ENCODE results near the gene AP5S1. TPM values are rescaled to one million over a fixed set of nuclear protein-coding genes. Genes with fewer than 3 reads are reported as not detected.
A peak's percentile ranks its signal among the peaks of the same experiment; 100 is the strongest.

The AP5S1 gene
- total and polyA plus RNA-seq, 2 of the 13 experiments (the other 11 are each of a cell fraction or from before 2014, with no cell fraction given) = 7.9 to 23.2 TPM

DNA sequence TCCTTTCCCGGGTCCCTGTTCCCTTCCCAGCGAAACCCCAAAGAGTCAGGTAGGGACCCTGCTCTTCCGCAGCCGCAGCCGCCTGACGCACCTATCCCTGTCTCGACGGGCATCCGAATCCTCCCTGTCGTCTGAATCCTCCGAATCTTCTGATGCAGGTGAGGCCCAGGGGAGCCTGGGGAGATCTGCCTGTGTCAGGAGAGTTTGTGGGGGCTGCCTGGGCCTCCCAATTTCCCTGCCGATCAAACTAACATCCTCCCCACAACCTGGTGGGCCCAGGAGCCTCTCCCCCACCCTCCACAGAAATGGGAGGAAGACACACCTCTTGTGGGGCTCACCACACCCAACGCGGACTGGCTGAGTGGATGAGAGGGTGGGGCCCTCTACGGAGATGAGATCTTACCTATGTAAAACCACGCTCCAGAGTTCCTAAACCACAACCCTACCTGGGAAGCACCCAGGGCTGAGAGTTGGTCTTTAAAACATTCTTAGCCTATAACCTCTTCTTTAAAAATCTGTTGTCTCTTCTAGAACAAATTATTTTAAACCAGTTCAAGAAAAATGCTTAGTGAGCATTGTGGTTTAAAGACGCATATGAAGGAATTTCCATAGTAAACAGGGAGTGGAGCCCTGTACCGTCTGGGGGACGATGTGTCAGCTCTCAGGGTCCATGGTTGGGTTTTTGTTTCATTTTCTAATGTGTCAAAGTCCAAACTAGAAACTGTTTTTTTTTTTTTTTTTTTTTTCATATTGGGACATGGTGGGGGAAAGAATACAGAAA is 22.6 kb upstream of the AP5S1 start (continued):
- TF ChIP-seq, protein P1, sequence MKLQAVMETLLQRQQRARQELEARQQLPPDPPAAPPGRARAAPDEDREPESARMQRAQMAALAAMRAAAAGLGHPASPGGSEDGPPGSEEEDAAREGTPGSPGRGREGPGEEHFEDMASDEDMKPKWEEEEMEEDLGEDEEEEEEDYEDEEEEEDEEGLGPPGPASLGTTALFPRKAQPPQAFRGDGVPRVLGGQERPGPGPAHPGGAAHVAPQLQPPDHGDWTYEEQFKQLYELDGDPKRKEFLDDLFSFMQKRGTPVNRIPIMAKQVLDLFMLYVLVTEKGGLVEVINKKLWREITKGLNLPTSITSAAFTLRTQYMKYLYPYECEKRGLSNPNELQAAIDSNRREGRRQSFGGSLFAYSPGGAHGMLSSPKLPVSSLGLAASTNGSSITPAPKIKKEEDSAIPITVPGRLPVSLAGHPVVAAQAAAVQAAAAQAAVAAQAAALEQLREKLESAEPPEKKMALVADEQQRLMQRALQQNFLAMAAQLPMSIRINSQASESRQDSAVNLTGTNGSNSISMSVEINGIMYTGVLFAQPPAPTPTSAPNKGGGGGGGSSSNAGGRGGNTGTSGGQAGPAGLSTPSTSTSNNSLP (IDR thresholded peaks at IDR 0.05; ENCODE audit: low read depth, low read length) = peak; percentile 71; the same call in 1 of the 2 replicates
- TF ChIP-seq ZNF891 (CRISPR knock-in tag; IDR thresholded peaks at IDR 0.05) = peak; percentile 76
- no peak for TF ChIP-seq ZNF431 (CRISPR knock-in tag; IDR thresholded peaks at IDR 0.05; ENCODE audit: borderline replicate concordance, low read depth)
- peak; percentile 18 for TF ChIP-seq XRCC5 (optimal IDR thresholded peaks at IDR 0.05; ENCODE audit: low read length)
- TF ChIP-seq KAT8 (CRISPR knock-in tag; IDR thresholded peaks at IDR 0.05) = peak; percentile 45; the same call in 1 of the 2 replicates
- TF ChIP-seq, protein P2, sequence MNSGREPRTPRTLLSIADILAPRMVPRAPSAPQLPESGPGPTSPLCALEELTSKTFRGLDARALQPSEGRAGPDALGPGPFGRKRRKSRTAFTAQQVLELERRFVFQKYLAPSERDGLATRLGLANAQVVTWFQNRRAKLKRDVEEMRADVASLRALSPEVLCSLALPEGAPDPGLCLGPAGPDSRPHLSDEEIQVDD (CRISPR knock-in tag; IDR thresholded peaks at IDR 0.05; ENCODE audit: borderline replicate concordance) = 0 out of 2 replicates have a peak, but pooled peaks have one; percentile 45
- TF ChIP-seq ZNF44 (CRISPR knock-in tag; IDR thresholded peaks at IDR 0.05) = no peak
- TF ChIP-seq TBX2 (CRISPR knock-in tag; IDR thresholded peaks at IDR 0.05; ENCODE audit: borderline replicate concordance) = peak; percentile 25; the same call in 1 of the 2 replicates
- TF ChIP-seq, protein P3, sequence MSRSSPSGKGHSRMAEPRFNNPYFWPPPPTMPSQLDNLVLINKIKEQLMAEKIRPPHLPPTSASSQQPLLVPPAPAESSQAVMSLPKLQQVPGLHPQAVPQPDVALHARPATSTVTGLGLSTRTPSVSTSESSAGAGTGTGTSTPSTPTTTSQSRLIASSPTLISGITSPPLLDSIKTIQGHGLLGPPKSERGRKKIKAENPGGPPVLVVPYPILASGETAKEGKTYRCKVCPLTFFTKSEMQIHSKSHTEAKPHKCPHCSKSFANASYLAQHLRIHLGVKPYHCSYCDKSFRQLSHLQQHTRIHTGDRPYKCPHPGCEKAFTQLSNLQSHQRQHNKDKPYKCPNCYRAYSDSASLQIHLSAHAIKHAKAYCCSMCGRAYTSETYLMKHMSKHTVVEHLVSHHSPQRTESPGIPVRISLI (CRISPR knock-in tag; IDR thresholded peaks at IDR 0.05; ENCODE audit: borderline replicate concordance) = peak; percentile 96
- 0 out of 2 replicates have a peak, but pooled peaks have one; percentile 41 for TF ChIP-seq ZNF619 (CRISPR knock-in tag; IDR thresholded peaks at IDR 0.05)
- no peak for TF ChIP-seq ZZZ3 (CRISPR knock-in tag; IDR thresholded peaks at IDR 0.05; ENCODE audit: borderline replicate concordance)
- TF ChIP-seq, protein P4, sequence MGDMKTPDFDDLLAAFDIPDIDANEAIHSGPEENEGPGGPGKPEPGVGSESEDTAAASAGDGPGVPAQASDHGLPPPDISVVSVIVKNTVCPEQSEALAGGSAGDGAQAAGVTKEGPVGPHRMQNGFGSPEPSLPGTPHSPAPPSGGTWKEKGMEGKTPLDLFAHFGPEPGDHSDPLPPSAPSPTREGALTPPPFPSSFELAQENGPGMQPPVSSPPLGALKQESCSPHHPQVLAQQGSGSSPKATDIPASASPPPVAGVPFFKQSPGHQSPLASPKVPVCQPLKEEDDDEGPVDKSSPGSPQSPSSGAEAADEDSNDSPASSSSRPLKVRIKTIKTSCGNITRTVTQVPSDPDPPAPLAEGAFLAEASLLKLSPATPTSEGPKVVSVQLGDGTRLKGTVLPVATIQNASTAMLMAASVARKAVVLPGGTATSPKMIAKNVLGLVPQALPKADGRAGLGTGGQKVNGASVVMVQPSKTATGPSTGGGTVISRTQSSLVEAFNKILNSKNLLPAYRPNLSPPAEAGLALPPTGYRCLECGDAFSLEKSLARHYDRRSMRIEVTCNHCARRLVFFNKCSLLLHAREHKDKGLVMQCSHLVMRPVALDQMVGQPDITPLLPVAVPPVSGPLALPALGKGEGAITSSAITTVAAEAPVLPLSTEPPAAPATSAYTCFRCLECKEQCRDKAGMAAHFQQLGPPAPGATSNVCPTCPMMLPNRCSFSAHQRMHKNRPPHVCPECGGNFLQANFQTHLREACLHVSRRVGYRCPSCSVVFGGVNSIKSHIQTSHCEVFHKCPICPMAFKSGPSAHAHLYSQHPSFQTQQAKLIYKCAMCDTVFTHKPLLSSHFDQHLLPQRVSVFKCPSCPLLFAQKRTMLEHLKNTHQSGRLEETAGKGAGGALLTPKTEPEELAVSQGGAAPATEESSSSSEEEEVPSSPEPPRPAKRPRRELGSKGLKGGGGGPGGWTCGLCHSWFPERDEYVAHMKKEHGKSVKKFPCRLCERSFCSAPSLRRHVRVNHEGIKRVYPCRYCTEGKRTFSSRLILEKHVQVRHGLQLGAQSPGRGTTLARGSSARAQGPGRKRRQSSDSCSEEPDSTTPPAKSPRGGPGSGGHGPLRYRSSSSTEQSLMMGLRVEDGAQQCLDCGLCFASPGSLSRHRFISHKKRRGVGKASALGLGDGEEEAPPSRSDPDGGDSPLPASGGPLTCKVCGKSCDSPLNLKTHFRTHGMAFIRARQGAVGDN (CRISPR knock-in tag; IDR thresholded peaks at IDR 0.05) = peak; percentile 39
- 0 out of 2 replicates have a peak, but pooled peaks have one; percentile 18 for TF ChIP-seq ZFX (CRISPR knock-in tag; IDR thresholded peaks at IDR 0.05; ENCODE audit: low read depth)
- TF ChIP-seq SIN3B (IDR thresholded peaks at IDR 0.05; ENCODE audit: low read length) = no peak
- TF ChIP-seq, protein P5, sequence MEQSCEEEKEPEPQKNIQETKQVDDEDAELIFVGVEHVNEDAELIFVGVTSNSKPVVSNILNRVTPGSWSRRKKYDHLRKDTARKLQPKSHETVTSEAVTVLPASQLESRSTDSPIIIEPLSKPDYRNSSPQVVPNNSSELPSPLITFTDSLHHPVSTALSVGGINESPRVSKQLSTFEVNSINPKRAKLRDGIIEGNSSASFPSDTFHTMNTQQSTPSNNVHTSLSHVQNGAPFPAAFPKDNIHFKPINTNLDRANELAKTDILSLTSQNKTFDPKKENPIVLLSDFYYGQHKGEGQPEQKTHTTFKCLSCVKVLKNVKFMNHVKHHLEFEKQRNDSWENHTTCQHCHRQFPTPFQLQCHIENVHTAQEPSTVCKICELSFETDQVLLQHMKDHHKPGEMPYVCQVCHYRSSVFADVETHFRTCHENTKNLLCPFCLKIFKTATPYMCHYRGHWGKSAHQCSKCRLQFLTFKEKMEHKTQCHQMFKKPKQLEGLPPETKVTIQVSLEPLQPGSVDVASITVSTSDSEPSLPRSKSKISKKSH (CRISPR knock-in tag; IDR thresholded peaks at IDR 0.05; ENCODE audit: borderline replicate concordance) = peak; percentile 84; the same call in 1 of the 2 replicates
- TF ChIP-seq ZFY (CRISPR knock-in tag; IDR thresholded peaks at IDR 0.05) = peak; percentile 23; the same call in 1 of the 2 replicates

Measured in HepG2 (cell line).